NCI-H1417 treated with DMSO at 0.1 percent for 48 hours (cell line): ENCODE results near the gene TMEM147.

Experiments
- DNase-seq: peaks from one replicate; lab custom pipeline; 2025; lab: John Stamatoyannopoulos, UW

The TMEM147 gene

DNA sequence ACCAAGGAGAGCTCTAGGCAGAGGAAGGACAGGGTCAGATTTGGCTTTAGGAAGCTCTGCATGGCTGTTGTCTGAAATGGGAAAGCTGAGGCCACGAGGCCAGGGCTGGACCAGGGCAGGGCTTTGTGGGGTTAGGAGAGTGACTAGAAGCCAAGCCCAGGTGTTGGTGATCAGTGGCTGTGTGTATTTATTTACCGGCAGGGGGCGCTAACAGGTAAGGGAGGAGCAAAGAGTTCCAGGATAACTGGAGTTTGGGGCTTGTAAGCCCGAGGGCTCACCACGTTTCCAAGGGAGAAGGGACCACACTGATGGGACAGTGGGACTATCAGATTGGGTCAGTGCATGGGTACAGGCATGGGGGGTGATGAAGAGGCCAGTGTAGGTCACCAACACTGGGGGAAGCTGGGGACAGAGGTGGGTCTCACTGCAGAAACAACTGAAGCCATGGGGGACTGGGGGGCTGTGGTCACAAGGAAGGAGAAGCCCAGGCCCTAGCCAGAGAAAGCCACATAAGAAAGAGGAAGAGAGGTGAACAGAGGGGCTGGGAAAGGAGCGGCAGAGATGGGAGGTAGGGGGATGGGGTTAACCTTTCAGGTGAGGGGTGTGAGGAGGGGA is 3.9 kb downstream of the TMEM147 start:
- DNase-seq, result no peak

DNA sequence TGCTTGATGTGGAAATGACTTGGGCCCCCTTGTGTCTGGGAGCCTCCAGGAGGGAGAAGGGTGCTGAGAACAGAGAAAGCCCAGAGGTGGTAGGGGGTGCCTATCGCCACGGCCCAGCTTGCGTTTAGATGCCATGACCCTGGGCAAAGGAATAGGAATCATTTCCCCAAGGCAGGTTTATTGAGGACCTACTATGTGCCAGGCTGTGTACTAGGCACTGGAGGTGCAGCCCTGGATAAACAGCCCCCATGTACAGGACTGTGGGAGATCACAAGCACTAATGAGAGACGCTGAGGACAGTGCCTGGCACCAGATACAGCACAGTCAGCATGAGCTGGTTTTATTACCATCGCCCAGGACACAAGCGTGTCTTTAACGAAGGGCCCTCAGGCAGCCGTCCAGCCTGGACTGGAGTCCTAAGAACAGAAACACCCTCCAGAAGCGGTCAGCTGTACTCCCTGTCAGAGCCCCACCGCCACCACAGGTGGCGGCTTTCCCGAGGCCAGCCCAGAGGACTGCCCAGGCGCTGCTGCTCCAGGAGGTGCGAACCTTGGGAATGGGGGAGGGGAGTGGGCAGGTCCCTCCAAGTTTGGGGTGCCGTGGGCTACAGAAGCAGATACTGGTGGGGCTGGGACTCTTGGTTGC is 4.6 kb downstream of the TMEM147 start:
- DNase-seq, result no peak

DNA sequence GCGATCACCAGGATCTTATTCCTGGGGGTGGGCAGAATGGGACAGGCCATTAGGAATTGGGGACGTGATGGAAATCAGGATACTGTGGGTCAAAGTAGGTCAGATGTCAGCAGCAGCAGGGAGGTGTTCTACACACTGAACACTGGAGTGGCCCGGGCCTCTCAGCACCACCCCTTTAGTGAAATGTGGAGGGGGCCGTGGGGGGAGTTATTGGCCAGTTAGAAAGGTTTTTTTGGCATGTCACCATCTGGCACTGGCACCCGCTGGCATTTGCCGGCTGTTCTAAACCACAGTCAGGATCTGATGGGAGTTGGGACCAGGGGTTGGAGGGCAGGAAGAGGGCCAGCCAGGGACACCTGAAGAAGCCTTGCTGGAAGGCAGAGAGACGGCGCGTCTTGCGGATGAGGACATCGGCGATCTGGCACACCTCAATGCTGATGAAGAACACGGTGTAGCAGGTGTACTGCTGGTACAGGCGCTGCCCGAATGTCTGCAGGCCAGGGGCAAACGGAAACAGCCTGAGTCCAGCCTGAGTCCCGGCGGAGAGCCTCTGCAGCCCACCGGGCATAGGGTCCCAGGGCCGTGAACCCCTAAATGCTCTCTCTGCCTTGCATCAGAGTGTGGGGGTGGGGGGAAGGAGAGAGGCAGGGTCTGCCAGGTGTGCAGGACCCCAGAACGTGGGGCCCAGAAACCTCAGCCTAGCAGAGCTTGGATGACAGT is 5.8 kb downstream of the TMEM147 start:
- DNase-seq, result no peak

DNA sequence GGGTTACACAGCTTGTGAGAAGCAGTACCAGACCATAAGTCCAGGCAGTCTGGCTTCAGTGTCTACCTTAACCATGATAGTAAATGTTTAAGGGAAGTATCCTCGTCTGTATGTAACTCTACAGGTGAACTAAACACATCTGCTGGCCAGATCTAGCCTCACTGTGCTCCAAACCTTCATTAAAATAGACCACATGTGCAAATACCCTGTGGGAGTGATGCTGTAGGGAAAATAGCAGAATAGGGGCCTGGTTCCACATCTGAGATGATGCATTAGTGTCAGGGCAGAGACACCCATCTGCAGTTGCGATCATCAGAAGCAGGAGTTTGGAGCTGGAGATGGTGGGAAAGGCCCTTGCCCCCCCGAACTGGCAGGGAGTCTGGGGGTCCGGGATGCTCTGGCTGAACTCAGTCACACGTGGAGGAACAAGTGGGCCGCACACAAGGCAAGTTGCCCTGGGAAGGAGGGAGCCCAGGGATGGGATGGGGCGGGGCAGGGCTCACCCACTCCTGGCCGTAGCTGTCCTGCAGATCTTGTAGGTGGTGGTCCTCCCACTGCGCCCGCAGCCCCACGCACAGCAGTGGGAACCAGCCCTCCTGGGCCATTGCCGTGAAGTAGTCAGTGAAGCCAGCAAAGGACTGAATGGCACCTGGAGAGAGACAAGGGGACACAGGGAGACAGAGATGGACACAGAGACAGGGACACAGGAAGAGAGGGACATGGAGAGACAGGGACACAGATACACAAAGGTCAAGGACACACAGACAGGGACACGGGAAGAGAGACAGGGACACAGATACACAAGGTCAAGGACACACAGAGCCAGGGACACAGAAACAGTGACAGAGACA is 7.3 kb downstream of the TMEM147 start:
- DNase-seq, result no peak

DNA sequence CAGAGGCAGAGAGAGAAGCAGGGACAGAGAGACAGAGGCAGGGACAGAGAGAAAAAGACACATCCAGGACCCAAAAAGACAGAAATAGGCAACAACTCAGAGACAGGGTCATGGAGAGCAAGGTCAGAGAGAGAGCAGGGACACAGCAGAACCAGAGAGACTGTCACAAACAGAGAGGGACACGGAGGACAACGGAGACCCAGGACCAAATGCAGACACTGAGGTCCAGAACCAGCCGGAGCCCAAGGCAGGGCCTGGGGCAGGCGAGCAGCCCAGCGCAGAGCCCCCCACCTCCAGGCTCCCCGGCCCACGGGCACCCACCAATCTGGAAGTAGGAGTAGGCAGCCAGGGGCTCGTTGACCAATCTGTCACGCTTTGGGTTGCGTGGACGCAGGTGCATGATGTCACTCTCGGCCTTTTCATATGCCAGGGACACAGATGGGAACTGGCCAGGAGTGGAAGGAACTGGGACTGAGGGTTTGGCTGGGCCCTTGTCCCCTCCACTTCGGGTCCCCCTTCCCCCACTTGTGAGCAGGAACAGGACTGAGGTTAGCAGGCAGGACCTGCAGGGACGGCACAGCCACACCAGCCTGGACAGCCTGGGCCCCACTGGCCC is 8.1 kb downstream of the TMEM147 start:
- DNase-seq, result no peak

DNA sequence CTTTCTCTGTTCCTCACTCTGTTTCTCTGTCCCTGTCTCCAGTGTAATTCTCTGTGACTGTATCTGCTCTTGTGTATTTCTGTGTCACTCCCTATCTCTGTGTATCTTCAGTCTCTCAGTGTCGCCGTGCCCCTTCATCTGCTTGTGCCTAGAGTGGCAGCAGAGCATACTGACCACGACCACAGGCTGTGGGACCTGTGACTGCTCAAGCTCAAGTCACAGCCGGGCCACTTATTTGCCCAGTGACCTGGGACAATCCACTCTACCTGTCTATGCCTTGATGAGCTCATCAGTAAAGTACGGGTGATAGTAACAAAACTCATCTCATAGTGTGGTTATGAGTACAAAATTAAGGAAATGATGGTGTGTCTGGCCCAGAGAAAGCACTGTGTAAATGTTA is 8.7 kb downstream of the TMEM147 start:
- DNase-seq, result no peak

DNA sequence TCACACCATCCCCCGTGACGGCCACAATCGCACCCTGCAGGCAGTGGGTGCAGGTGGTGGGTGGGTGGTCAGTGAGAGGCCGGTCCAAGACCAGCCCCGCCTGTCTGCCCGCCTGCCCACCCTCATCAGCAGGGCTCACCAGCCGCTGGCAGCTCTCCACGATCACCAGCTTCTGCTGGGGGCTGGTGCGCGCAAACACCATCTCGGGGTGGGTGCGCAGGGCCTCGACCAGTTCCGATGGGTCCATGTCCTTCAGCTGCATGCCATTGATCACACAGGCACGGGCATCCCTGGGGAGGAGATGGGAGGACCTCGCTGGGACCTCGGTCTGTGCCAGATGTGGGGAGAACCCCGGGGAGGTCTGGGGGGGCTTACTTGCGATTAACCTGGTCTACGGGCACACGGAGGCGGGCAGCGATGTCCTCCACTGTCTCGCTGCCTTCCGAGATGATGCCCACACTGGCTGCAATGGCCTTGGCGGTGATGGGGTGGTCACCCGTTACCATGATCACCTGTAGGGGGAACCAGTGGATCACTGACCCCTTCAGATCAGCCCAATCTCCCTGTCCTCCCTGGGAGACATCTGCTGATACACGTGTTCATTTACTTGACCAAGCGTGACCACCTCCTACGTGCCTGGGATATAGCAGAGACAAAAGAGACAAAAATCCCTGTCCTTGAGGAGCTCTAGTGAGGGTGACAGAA is 10.0 kb downstream of the TMEM147 start:
- no peak for DNase-seq

DNA sequence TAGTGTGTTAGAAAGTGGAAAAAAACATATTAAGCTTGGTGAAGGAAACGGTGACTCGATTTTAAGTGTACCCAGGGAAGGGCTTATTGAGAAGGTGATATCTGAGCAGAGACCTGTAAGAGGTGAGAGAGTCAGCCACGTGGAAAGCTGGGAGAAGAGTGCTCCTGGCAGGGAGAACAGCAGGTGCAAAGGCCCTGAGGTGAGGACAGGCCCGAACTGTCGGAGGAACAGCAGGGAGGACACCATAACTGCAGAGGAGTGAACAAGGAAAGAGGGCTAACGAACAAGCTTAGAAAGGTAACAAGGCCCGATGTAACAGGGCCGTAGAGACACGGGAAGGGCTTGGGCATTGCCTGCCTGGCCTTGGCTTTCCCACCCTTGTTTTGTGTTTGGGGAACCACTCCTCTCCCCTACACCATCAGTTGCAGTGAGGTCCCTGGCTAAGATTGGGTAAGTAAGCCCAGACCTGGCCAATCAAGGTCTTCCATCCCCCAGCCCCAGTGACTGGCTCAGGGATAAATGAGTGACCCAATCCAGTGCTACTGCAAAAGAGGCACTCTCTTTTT is 10.7 kb downstream of the TMEM147 start:
- no peak for DNase-seq

DNA sequence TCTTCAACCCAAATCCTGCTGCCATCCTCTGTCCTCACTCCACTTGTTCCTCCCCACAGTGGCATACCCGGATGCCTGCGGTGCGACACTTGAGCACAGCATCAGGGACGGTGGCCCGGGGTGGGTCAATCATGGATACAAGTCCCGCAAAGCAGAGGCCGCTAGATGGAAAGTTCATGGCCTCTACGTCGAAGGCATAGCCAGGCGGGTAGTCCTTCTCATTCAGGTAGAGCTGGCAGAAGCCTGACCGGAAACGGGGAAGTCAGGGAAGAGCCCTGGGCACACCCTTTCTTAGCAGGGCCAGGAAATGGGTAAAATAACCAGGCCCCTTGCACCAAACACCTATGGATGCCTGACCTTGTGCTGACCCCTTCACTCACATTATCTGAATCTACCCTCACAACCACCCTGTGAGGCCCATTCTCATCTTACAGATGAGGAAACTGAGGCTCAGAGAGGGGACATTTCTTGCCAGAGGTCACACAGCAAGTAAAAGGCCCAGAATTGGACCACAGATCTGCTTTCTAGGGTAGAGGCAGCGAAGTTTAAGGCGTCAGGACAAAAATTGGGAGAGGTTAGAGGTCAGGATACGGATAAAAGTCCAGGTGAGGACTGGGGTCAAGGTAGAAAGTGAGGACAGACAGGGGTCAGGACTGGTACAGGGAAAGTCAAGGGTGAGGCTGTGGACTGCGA is 11.6 kb downstream of the TMEM147 start:
- DNase-seq, result no peak

DNA sequence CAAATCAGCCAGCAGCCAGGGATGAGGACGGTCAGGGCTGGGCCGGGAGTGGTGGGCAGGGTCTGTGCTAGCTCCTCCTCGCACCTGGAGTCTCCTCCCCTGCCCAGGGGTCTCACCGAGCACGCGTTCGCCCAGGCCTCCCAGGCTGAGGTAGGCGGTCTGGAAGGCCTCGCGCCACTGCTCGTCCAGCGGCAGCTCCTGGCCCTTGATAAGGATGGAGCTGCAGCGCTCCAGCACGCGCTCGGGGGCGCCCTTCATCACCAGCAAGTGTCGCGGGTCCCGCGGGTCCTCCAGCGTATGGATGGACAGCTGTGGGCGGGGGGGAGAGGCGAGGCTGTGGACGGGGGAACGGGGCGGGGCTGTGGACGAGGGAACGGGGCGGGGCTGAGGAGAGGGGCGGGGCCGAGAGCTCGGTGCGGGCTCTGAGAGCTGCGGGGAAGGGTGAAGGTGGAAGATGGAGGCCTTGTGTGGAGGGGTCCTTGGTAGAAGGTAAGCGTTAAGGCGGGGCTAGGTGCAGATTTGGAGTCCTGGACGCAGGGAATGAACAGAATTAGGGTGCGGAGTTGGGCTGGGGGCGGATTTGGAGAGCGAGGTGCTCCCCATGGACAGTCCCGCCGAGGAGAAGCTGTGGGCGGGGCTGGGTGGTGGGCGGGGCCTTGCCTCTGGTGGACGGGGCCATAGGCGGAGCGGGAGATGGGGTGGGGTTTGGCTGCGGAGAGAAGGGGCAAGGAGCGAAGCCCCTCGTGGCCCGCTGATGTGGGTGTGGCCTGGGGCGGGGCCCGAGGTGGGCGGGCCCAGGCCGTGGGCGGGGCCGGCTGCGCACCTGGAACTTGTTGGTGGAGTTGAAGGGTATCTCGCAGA is 12.3 kb downstream of the TMEM147 start:
- no peak for DNase-seq

DNA sequence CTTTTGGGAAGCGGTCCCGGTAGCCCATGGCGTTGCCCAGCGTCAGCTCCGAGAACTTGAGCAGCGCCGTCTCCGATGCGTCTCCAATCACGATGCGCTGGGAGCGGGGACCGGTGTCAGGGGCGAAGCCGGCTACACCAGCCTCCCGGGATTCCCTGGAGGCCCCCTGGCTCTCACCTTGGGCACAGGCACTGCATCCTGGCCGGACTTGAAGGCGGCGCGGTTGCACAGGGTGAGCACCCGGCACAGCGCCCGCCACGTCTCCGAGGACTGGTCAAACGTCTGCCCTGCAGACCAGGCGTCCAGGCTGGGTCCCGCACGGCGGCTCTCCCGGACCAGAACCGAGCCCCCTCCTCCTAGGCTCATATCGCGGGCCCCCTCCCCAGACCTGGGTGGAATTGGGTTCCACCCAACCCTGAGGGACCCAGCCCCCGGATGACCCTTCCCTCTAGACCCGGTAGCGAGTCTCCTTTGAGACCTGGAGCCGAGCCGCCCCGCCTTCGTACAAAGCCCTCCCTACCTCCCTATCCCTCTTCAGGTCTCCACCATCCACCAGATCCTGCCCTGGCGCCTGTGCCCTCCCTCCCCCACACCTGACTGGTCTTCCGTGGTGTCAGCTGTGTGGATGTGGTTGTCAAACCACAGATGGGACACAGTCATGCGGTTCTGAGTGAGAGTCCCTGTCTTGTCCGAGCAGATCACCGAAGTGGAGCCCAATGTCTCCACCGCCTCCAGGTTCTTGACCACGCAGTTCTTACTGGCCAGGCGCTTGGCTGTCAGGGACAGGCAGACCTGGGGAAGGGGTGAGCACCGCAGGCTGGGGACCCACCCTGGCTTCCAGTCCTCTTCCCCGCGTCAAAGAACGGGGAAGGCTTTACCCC is 13.2 kb downstream of the TMEM147 start:
- no peak for DNase-seq

DNA sequence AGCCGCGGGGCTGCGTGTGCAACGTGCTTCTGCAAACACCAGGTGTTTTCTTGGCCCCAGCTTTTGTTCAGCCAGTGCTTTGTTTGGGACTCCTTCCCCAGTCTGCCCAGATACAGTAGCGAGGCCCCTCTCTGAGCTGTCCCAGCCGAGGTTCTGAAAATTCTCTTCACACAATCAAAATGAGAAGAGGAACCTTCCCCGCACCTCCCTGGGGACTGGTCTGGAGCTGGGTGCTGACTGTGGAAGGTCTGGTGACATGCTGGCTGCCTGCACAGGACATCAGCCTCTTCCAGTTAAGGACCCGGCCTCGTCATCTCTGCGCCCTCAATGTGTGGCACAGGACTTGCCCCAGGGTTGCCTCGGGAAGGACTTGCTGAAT is 13.8 kb downstream of the TMEM147 start:
- no peak for DNase-seq

DNA sequence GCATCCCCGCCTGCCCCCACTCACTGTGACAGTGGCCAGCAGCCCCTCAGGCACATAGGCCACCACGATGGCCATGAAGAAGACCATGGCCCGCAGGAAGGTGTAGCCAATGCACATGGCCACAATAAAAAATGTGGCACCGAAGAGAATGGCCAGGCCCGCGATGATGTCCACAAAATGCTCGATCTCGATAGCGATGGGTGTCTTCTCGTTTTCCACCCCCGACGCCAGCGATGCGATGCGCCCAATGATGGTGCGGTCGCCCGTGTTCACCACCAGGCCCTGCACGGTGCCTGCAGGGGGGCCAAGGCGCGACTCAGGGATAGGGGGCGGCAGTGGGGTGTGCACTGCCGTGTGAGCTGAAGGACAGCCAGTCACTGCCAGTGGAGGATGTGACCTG is 14.4 kb downstream of the TMEM147 start:
- DNase-seq, result no peak

DNA sequence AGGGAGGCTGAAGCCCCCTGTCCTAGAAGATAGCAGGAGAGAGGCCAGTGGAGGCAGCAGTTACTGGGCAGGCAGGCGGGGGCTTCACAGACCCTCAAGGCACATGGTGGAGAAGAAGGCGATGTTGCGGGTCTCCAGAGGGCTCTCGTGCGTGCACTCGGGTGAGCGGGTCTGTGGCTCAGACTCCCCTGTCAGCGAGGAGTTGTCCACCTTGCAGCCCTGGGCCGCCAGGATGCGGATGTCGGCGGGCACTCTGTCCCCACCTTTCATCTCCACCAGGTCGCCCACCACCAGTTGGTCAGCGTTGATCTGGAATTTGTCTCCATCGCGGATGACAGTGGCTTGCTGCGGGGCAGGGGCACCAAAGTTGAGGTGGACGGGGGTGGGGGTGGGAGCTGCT is 14.8 kb downstream of the TMEM147 start:
- DNase-seq, result no peak

DNA sequence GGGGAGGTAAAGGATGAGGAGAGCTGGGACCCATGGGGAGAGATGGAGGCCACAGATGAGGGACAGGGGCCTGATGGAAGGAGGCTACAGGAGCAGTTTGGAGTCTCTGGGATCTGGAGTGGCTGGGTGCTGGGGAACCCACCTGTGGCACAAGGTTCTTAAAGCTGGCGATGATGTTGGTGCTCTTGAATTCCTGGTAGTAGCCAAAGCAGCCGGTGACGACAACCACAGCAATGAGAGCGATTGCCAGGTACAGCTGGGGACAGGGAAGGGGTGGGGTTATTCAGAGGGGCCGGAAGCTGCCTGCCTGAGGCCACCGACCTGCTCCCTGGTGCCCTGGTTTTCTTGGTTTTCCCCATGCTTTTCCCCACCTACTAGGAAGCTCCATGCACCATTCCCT is 15.3 kb downstream of the TMEM147 start:
- DNase-seq, result no peak

DNA sequence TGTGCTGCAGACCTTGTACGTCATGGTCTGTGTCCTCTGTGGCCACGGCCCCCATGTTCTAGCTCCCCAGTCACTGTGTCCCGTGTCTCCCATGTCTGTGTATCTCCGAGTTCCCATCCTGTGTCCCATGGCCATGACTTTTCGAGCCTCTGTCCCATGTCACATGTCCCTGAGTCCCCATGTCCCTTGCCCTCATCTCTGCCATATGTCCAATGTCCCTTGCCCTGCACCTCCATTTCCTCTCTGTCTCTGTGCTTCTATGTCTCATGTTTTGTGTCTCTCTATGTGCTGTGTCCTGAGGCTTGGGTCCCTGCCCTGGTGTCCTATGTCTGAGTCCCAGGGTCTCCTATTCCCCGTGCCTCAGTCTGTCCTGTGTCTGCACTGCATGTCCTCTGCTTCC is 16.0 kb downstream of the TMEM147 start:
- DNase-seq, result no peak

DNA sequence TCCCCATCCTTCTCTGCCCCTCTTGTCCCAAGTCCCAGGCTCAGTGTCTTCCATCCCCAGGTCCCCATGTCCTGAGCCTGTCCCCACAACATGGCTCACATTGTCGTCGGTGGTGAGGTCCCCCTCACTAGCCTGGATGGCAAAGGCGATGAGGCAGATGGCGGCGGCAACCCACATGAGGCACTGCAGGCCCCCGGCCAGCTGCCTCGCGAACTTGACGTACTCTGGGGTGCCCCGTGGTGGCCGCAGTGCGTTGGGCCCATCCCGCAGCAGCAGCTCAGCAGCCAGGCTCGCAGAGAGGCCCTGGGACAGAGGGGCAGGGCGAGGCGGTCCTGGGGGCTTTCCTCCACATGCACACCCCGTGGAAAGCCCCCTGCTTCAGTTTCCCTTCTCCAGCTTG is 16.9 kb downstream of the TMEM147 start:
- DNase-seq, result no peak

DNA sequence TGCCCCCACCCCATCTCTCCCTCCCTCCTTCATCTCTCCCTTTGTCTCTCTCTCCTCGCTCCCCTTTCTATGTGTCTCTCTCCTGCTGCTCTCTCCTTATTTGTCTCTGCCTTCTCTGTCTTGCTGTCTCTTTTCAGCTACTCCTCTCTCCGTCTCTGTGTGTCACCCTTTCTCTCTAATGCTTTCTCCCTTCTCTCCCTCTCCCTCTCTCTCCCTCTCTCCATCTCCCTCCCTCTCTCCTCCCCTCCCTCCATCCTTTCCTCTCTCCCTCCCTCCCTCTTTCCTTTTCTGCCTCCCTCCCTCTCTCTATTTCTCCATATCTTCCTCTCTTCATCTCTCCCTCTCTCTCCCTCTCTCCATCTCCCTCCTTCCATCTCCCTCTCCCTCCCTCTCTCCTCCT is 17.4 kb downstream of the TMEM147 start:
- DNase-seq, result no peak
